PC-3 (cell line): ENCODE measurements around the gene SLC37A4. TPM values are rescaled to one million over a fixed set of nuclear protein-coding genes. Genes with fewer than 3 reads are reported as not detected.

Experiments used
- ATAC-seq: fragments of 200-7000 bp; cut with Tn5 transposase; 2 replicates; pipeline ENCODE4 v1.9.1; 2020; ENCODE audit warnings: mild to moderate bottlenecking, moderate library complexity
- BruUV-seq: library from RNA; stranded (reverse); fragments of 400-500 nt; replicated peaks from 2 replicates; lab custom pipeline; 2021; lab: Mats Ljungman, UMichigan
- CTCF ChIA-PET: fragments of 300-600 bp; sonication (Branson Sonifier 250); formaldehyde crosslinking; loops from one replicate; lab custom pipeline; 2022; ENCODE audit warnings: antibody characterized with exemption; lab: Charles Lee
- POLR2A ChIA-PET: fragments of 300-600 bp; sonication (Branson Sonifier 250); formaldehyde crosslinking; loops from one replicate; lab custom pipeline; 2022; ENCODE audit warnings: antibody characterized with exemption; ENCODE audit not compliant: unreplicated experiment; lab: Charles Lee
- DNase-seq: peaks from one replicate; pipeline ENCODE4 v3.0.0-alpha.2; 2015
- H2AFZ ChIP-seq: fragments of 300-600 bp; sonication (generic); 2 replicates; pipeline ENCODE4 v1.6.0; 2016; ENCODE audit warnings: antibody characterized with exemption, low read length
- H3F3A ChIP-seq: fragments of 300-600 bp; sonication (generic); one replicate; pipeline ENCODE4 v1.6.0; 2017; ENCODE audit warnings: antibody characterized with exemption, low read length, control low read depth, mild to moderate bottlenecking; ENCODE audit not compliant: unreplicated experiment
- H3K27ac ChIP-seq: fragments of 300-600 bp; sonication (generic); 2 replicates; pipeline ENCODE4 v1.5.1; 2016; ENCODE audit warnings: mild to moderate bottlenecking, low read length
- H3K27me3 ChIP-seq: fragments of 300-600 bp; sonication (generic); 2 replicates; pipeline ENCODE4 v1.6.1; 2016; ENCODE audit warnings: low read length, mixed read lengths
- H3K36me3 ChIP-seq: fragments of 300-600 bp; sonication (generic); 2 replicates; pipeline ENCODE4 v1.6.1; 2016; ENCODE audit warnings: low read depth, mixed run types, low read length, mixed read lengths
- H3K4me1 ChIP-seq: fragments of 300-600 bp; sonication (generic); 2 replicates; pipeline ENCODE4 v1.5.1; 2016; ENCODE audit warnings: low read length; ENCODE audit not compliant: insufficient read depth
- H3K4me2 ChIP-seq: fragments of 300-600 bp; sonication (generic); 2 replicates; pipeline ENCODE4 v1.6.0; 2016; ENCODE audit warnings: low read length
- H3K4me3 ChIP-seq: fragments of 300-600 bp; sonication (generic); 2 replicates; pipeline ENCODE4 v1.5.1; 2016; ENCODE audit warnings: mild to moderate bottlenecking, low read length, mixed read lengths
- H3K79me2 ChIP-seq: fragments of 300-600 bp; sonication (generic); 2 replicates; pipeline ENCODE4 v1.6.1; 2017; ENCODE audit warnings: low read length, mixed read lengths
- H3K9ac ChIP-seq: fragments of 300-600 bp; sonication (generic); 2 replicates; pipeline ENCODE4 v1.6.0; 2016; ENCODE audit warnings: mild to moderate bottlenecking, low read length
- H3K9me2 ChIP-seq: fragments of 300-600 bp; sonication (generic); replicated peaks from 2 replicates; pipeline ENCODE4 v1.6.1; 2016; ENCODE audit warnings: mixed run types, low read length, mixed read lengths
- H3K9me3 ChIP-seq: fragments of 300-600 bp; sonication (generic); 2 replicates; pipeline ENCODE4 v1.6.1; 2016; ENCODE audit warnings: low read length, mixed read lengths
- H4K20me1 ChIP-seq: fragments of 300-600 bp; sonication (generic); 2 replicates; pipeline ENCODE4 v1.6.1; 2016; ENCODE audit warnings: low read length, mixed read lengths
- EZH2 ChIP-seq: fragments of 300-600 bp; sonication (generic); IDR thresholded peaks from one replicate; pipeline ENCODE4 v1.6.1; 2017; ENCODE audit warnings: antibody characterized with exemption, mild to moderate bottlenecking, low read length; ENCODE audit not compliant: unreplicated experiment
- EZH2phosphoT487 ChIP-seq: fragments of 300-600 bp; sonication (generic); IDR thresholded peaks from 2 replicates; pipeline ENCODE4 v1.6.1; 2018; ENCODE audit warnings: mild to moderate bottlenecking, antibody characterized with exemption, low read length, borderline replicate concordance
- intact Hi-C: fragments of 100-400 bp; cut with micrococcal nuclease; formaldehyde crosslinking; loops from 2 replicates; pipeline ENCODE4 v1.9.0; 2023
- total RNA-seq: library from RNA; depleted of rRNA; stranded (reverse); fragments of >200 nt; gene quantifications from 2 replicates; pipeline ENCODE4 v1.2.3, GENCODE V29; 2014
- TF ChIP-seq, protein P1 (sequence below): fragments of 300-600 bp; sonication (generic); conservative IDR thresholded peaks from 2 replicates; pipeline ENCODE4 v1.5.1; 2017; ENCODE audit warnings: antibody characterized with exemption, low read depth, mild to moderate bottlenecking, low read length

Gene SLC37A4
- total RNA-seq, 1 experiment from 2014 or later = 31.4 TPM

- no peak overlapping the region for H3K4me2 ChIP-seq
- H3K9me2 ChIP-seq = no peaks in the 10 kb centered on the region
- no peak for TF ChIP-seq EZH2
- TF ChIP-seq, protein P1, sequence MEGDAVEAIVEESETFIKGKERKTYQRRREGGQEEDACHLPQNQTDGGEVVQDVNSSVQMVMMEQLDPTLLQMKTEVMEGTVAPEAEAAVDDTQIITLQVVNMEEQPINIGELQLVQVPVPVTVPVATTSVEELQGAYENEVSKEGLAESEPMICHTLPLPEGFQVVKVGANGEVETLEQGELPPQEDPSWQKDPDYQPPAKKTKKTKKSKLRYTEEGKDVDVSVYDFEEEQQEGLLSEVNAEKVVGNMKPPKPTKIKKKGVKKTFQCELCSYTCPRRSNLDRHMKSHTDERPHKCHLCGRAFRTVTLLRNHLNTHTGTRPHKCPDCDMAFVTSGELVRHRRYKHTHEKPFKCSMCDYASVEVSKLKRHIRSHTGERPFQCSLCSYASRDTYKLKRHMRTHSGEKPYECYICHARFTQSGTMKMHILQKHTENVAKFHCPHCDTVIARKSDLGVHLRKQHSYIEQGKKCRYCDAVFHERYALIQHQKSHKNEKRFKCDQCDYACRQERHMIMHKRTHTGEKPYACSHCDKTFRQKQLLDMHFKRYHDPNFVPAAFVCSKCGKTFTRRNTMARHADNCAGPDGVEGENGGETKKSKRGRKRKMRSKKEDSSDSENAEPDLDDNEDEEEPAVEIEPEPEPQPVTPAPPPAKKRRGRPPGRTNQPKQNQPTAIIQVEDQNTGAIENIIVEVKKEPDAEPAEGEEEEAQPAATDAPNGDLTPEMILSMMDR = no peak
- CTCF ChIA-PET = no interaction called here
- H2AFZ ChIP-seq = no peak overlapping the region
- peak; percentile 21 for ATAC-seq
- H3K27me3 ChIP-seq = no peaks in the 10 kb centered on the region
- H3K9me3 ChIP-seq = no peaks in the 10 kb centered on the region
- intact Hi-C loops = no loop called here
- peaks cover 28% of the 10 kb centered on the region for H3F3A ChIP-seq
- H3K9ac ChIP-seq = no peak overlapping the region
- BruUV-seq = no TSS peak
- peaks cover 45% of the 10 kb centered on the region for H3K36me3 ChIP-seq
- no peak overlapping the region for H3K27ac ChIP-seq
- H4K20me1 ChIP-seq = peaks cover 13% of the 10 kb centered on the region
- no peak for DNase-seq
- POLR2A ChIA-PET = no interaction called here
- H3K79me2 ChIP-seq = peaks cover 18% of the 10 kb centered on the region
- H3K4me1 ChIP-seq = peaks cover 6% of the 10 kb centered on the region
- no peak overlapping the region for H3K4me3 ChIP-seq
Observed at GRCh38 chr11:119011476-119012053, 19.1 kb downstream of the SLC37A4 start.

DNA sequence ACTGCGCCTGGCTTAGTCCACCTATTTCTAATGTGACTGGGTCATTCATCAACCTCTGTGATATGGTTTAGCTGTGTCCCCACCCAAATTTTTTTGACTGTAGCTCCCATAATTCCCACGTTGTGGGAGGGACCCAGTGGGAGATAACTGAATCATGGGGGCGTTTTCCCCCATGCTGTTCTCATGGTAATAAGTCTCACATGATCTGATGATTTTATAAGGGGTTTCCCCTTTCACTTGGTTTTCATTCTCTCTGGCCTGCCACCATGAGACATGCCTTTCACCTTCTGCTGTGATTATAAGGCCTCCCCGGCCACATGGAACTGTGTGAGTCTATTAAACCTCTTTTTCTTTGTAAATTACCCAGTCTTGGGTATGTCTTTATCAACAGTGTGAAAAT lies 24.0 kb downstream of the SLC37A4 start:
- intact Hi-C loops = no loop called here
- BruUV-seq = no TSS peak
- DNase-seq = no peak

GRCh38 chr11:119000906-119001305 lies 29.8 kb downstream of the SLC37A4 start:
- H3K9me3 ChIP-seq = no peaks in the 10 kb centered on the region
- H3K4me2 ChIP-seq = peak overlapping the region; percentile 54
- no peaks in the 10 kb centered on the region for H3F3A ChIP-seq
- POLR2A ChIA-PET = interaction anchor here (0.6 kb wide), 1 partner anchor 121 kb away, joined by 5 read pairs; the partner anchor contains the start of gene HINFP
- H3K9ac ChIP-seq = no peak overlapping the region
- H3K79me2 ChIP-seq = peaks cover 64% of the 10 kb centered on the region
- H3K4me1 ChIP-seq = peaks cover 38% of the 10 kb centered on the region
- no peak for ATAC-seq
- no peak for TF ChIP-seq EZH2phosphoT487
- TF ChIP-seq EZH2 = no peak
- TF ChIP-seq, protein P1 = no peak
- H3K27me3 ChIP-seq = no peaks in the 10 kb centered on the region
- H2AFZ ChIP-seq = no peak overlapping the region
- intact Hi-C loops = no loop called here
- no peaks in the 10 kb centered on the region for H3K9me2 ChIP-seq
- H4K20me1 ChIP-seq = no peaks in the 10 kb centered on the region
- BruUV-seq = no TSS peak
- H3K36me3 ChIP-seq = peaks cover 41% of the 10 kb centered on the region
- CTCF ChIA-PET = no interaction called here
- H3K27ac ChIP-seq = no peak overlapping the region; the same call in 1 of the 2 replicates
- H3K4me3 ChIP-seq = 0 out of 2 replicates have a peak overlapping the region, but pooled peaks have one; percentile 7
- DNase-seq = peak; percentile 66

More for the DNA sequence above, 24.0 kb downstream of the SLC37A4 start:
- no peak overlapping the region for H3K4me3 ChIP-seq
- no peaks in the 10 kb centered on the region for H3K9me3 ChIP-seq
- H3K4me2 ChIP-seq = no peak overlapping the region
- H2AFZ ChIP-seq = no peak overlapping the region
- H3K36me3 ChIP-seq = peaks cover 41% of the 10 kb centered on the region
- no peak overlapping the region for H3K27ac ChIP-seq
- ChIA-PET POLR2A (no interaction called here), CTCF (no interaction called here)
- H3K79me2 ChIP-seq = peaks cover 8% of the 10 kb centered on the region
- H3K9me2 ChIP-seq = no peaks in the 10 kb centered on the region
- H3K27me3 ChIP-seq = no peaks in the 10 kb centered on the region
- H3F3A ChIP-seq = no peaks in the 10 kb centered on the region
- no peak overlapping the region for H3K9ac ChIP-seq
- no peak for TF ChIP-seq EZH2
- TF ChIP-seq, protein P1 = no peak
- TF ChIP-seq EZH2phosphoT487 = no peak
- H4K20me1 ChIP-seq = no peaks in the 10 kb centered on the region
- H3K4me1 ChIP-seq = no peaks in the 10 kb centered on the region
- ATAC-seq = no peak
